ENCODE data around the gene DNAH17. TPM values are rescaled to one million over a fixed set of nuclear protein-coding genes. Genes with fewer than 3 reads are reported as not detected.

The DNAH17 gene
- polyA plus RNA-seq, 1 experiment = not detected

DNA sequence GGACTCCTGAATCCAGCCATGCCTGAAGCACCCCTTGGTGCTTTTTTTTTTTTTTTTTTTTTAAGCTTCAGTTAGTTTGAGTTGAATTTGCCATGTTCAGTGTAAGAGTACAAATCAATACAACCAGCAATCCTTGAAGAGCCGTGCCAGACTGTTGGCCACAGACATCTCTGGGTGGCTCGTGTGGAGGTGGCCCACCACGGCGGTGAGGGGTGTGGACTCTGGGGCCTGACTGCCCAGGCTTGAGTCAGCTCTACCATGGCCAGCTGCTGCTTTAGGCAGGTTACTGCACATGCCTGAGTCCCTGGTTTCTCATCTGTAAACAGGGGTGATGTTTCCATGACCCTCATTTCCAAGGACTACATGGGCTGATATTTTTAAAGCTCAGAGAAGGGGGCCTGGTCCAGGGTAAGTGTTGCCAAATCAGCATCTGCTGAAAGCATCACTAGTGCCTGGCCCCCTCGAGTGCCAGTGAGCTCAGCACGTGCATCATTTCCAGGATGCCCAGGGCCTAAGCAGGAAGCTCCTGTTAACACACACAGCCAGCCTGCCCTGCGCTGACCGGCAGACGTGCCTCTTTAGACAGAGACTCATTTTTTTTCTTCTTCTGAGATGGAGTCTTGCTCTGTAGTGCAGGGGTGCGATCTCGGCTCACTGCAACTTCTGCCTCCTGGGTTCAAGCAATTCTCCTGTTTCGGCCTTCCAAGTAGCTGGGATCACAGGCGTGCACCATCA is 90.1 kb downstream of the DNAH17 start:
- no peak overlapping the region for H3K4me3 ChIP-seq (ENCODE audit: low read depth, low read length)
- POLR2A ChIA-PET = no interaction called here
- no peaks in the 10 kb centered on the region for H3K36me3 ChIP-seq (ENCODE audit: control insufficient read depth, insufficient read depth, low read length)
- TF ChIP-seq, protein P1, sequence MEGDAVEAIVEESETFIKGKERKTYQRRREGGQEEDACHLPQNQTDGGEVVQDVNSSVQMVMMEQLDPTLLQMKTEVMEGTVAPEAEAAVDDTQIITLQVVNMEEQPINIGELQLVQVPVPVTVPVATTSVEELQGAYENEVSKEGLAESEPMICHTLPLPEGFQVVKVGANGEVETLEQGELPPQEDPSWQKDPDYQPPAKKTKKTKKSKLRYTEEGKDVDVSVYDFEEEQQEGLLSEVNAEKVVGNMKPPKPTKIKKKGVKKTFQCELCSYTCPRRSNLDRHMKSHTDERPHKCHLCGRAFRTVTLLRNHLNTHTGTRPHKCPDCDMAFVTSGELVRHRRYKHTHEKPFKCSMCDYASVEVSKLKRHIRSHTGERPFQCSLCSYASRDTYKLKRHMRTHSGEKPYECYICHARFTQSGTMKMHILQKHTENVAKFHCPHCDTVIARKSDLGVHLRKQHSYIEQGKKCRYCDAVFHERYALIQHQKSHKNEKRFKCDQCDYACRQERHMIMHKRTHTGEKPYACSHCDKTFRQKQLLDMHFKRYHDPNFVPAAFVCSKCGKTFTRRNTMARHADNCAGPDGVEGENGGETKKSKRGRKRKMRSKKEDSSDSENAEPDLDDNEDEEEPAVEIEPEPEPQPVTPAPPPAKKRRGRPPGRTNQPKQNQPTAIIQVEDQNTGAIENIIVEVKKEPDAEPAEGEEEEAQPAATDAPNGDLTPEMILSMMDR (IDR thresholded peaks at IDR 0.05; ENCODE audit: insufficient read depth, low read depth, low read length) = no peak
- no peaks in the 10 kb centered on the region; the same call in 1 of the 2 replicates for H3K27me3 ChIP-seq (ENCODE audit: control insufficient read depth, insufficient read depth, low read length)
- DNase-seq (ENCODE audit: low read depth) = no peak
- CTCF ChIA-PET = interaction anchor here (2.1 to 2.2 kb wide), 2 partner anchors 10 to 221 kb away, joined by 7 to 9 read pairs; no protein-coding TSS in a partner anchor

DNA sequence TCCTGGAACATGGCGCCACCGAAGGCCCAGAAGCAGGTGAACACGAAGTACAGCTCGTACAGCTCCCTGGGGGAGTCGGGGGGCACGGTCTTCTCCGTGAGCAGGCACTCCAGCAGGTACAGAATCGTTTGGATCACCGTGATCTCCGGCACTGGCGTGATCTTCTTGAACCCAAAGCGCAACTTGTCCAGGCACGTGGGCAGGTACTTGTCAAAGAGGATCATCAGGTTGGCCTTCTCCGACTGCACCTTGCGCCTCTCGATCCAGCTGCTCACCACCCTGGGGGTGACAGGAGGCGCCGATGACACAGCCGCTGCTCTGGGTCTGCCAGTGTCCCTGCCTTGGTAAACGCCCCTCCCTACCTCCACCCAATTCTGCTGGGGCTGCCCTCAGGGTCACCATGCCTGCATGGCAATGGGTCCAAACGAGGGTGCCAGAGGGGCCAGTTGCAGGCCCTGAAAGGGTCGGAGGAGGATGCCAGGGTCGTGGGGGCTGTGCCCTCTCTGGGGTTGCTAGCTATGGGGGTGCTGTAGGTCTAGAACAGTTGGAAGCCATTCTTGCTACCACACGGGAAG is 90.9 kb downstream of the DNAH17 start:
- ChIA-PET POLR2A (no interaction called here), CTCF (interaction anchor here (2.1 to 2.2 kb wide), 2 partner anchors 11 to 221 kb away, joined by 7 to 9 read pairs; no protein-coding TSS in a partner anchor)
- H3K27me3 ChIP-seq (ENCODE audit: control insufficient read depth, insufficient read depth, low read length) = no peaks in the 10 kb centered on the region; the same call in 1 of the 2 replicates
- H3K36me3 ChIP-seq (ENCODE audit: control insufficient read depth, insufficient read depth, low read length) = no peaks in the 10 kb centered on the region
- no peak overlapping the region for H3K4me3 ChIP-seq (ENCODE audit: low read depth, low read length)
- TF ChIP-seq, protein P1 (IDR thresholded peaks at IDR 0.05; ENCODE audit: insufficient read depth, low read depth, low read length) = no peak
- DNase-seq (ENCODE audit: low read depth) = no peak

DNA sequence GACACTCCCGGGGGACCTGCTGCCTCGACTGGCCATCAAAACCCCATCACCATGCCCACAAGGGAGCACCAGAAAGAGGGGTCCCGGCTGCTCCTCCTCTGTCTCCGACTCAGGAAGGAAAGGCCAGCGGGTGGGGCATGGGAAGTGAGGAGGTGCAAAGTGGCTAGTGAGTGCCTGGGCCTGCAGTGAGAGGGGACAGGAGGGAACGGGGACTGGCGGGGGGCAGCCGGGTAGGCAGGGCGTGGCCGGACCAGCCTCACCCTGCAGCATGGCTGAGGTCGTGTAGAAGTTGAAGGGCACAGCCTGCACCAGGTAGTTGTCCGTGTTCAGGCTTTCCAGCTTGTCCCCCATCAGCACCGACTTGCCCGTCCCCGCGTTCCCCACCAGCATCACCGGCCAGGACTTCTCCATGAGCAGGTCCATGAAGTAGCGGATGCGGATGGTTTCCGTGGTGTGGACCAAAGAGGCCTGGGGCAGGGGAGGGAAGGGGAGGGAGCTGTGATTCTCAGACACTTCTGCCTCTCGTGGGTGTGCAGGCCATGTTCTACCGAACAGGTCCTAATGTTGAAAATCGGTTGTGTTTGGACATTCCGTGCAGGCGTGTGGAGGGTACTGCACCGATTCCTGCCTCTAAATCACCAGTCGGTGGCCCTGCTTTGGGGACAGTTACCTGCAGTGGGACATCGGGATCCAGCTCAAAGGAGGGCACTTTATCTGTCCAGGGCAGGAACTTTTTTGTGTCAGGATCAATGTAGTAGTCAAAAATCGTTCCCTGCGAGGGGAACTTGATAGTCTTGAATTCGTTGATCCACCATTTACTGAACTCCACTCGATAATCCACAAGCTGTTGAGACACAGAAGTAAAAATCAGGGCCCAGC is 91.7 kb downstream of the DNAH17 start:
- DNase-seq (ENCODE audit: low read depth) = no peak
- TF ChIP-seq, protein P1 (IDR thresholded peaks at IDR 0.05; ENCODE audit: insufficient read depth, low read depth, low read length) = no peak
- H3K36me3 ChIP-seq (ENCODE audit: control insufficient read depth, insufficient read depth, low read length) = no peaks in the 10 kb centered on the region
- peaks cover under 1% of the 10 kb centered on the region for H3K27me3 ChIP-seq (ENCODE audit: control insufficient read depth, insufficient read depth, low read length)
- ChIA-PET POLR2A (no interaction called here), CTCF (interaction anchor here (0.9 to 2.2 kb wide), 2 partner anchors 12 to 223 kb away, joined by 4 to 7 read pairs; no protein-coding TSS in a partner anchor)
- H3K4me3 ChIP-seq (ENCODE audit: low read depth, low read length) = no peak overlapping the region

DNA sequence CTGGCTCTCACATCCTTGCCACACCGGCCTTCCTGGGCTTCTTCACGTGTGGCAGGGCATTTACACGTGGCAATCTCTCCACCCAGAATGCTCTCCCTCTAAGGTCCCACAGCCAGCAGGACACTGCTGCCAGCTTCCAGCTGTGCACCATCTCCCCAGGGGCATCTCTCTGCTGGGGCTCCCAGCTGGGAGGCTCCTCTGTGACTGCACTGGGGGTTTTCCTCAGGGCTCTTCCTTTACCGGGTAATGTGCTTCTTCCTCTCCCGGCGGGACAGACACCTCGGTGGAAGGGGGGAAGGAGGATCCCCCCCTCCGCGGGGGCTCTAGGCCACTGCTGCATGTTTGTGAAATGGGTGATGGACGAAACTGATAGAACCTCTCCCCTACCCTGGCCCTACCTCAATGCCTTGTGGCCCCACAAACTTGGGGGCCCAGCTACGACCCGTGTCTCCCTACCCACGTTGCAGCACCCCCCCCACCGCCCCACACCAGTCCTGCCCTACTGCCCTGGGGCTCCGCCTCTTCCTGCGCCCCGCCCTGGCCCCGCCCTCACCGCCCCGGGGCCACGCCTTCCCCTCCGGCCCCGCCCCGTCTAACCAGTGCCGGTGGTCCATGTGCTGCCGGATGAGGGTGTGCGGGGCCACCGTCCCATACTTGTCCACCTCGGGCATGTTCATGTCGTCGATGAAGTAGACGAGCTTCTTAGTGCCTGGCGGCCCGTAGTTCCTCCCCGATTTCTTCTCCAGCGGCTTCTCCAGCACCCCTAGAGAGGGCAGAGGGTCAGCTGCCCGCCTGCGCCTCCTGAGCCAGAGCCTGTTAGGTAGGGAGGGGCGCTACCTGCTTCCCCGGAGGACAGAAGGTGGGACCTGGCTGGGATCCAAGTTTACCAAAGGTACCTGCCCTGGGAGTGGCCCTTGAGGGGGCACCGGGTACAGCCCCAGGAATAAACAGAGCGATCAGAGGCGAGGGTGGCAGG is 92.6 kb downstream of the DNAH17 start:
- ChIA-PET CTCF (interaction anchor here (0.9 to 3.8 kb wide), 2 partner anchors 12 to 224 kb away, joined by 4 to 14 read pairs; no protein-coding TSS in a partner anchor), POLR2A (interaction anchor here (0.5 kb wide), 1 partner anchor 1576 kb away, joined by 4 read pairs; no protein-coding TSS in a partner anchor)
- Histone ChIP-seq H3K4me3 (ENCODE audit: low read depth, low read length) (peak overlapping the region; percentile 31), H3K36me3 (ENCODE audit: control insufficient read depth, insufficient read depth, low read length) (no peaks in the 10 kb centered on the region), H3K27me3 (ENCODE audit: control insufficient read depth, insufficient read depth, low read length) (peaks cover 2% of the 10 kb centered on the region; the same call in 1 of the 2 replicates)
- no peak for DNase-seq (ENCODE audit: low read depth)
- TF ChIP-seq, protein P1 (IDR thresholded peaks at IDR 0.05; ENCODE audit: insufficient read depth, low read depth, low read length) = no peak
